ENCODE data around the gene ATP8A1.

Gene ATP8A1

DNA sequence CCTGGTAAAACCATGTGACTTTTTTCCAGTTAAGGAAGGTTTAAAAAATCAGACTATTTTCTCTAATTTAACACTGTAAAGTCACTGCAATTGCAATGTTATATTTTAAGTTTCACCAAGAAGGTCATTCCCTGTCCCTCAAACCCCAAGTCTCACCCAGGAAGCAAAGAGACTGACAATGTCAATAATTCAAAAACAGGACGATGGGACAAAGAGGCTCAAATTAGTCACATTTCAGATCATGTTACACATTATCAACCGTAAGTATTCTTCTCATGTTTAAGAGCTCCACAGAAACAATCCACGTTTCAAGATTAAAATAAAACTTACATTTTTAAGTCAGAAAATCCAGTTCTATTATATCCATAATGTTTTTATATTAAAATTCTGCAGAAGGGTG is 246.5 kb downstream of the ATP8A1 start:
- CTCF ChIA-PET, result no interaction called here
- TF ChIP-seq, protein P1, sequence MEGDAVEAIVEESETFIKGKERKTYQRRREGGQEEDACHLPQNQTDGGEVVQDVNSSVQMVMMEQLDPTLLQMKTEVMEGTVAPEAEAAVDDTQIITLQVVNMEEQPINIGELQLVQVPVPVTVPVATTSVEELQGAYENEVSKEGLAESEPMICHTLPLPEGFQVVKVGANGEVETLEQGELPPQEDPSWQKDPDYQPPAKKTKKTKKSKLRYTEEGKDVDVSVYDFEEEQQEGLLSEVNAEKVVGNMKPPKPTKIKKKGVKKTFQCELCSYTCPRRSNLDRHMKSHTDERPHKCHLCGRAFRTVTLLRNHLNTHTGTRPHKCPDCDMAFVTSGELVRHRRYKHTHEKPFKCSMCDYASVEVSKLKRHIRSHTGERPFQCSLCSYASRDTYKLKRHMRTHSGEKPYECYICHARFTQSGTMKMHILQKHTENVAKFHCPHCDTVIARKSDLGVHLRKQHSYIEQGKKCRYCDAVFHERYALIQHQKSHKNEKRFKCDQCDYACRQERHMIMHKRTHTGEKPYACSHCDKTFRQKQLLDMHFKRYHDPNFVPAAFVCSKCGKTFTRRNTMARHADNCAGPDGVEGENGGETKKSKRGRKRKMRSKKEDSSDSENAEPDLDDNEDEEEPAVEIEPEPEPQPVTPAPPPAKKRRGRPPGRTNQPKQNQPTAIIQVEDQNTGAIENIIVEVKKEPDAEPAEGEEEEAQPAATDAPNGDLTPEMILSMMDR (IDR thresholded peaks at IDR 0.05; ENCODE audit: insufficient read depth, low read length, missing control alignments), result no peak
- POLR2A ChIA-PET, result no interaction called here
- H3K4me3 ChIP-seq (ENCODE audit: low read depth, low read length), result no peak overlapping the region
- no peak for DNase-seq (ENCODE audit: low read depth, low spot score)

DNA sequence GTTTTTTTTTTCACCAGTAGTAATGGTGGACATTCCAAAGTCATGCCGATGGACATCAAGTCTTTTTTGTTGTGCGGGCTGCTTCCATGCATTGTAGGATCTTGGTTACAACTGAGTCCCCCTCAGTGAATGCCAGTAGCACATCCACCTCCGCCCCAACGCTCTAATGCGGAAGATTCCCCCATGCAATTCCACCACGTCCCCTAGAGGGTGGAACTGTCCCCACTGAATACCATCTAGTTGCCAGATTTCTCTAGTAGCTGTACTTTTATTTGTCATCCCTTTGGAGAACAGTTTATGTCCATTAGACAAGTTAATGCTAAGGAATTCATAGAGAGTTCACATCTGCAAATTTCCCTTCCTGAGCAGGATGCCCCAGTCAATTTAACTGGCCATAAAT is 252.9 kb downstream of the ATP8A1 start:
- no peak for DNase-seq (ENCODE audit: low read depth, low spot score)
- CTCF ChIA-PET, result no interaction called here
- TF ChIP-seq, protein P1 (IDR thresholded peaks at IDR 0.05; ENCODE audit: insufficient read depth, low read length, missing control alignments), result no peak
- POLR2A ChIA-PET, result no interaction called here
- H3K4me3 ChIP-seq (ENCODE audit: low read depth, low read length), result no peak overlapping the region

DNA sequence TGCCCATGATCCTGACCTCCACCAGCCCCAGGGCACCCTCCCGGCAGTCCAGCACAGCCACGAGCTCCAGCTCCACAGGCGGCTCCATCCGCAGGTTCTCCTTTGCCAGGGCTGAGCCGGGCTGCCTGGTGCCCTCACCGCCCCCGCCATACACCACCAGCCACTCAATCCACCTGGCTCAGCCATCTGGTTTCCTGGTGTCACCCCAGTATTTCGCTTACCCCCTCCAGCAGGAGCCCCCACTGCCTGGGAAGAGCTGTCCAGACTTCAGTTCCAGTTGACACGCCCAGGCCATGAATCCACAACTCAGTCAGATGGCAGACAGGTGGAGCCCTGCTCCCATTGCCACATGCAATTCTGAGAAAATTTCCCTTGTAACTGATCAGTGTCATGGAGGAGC is 255.7 kb downstream of the ATP8A1 start:
- TF ChIP-seq, protein P1 (IDR thresholded peaks at IDR 0.05; ENCODE audit: insufficient read depth, low read length, missing control alignments), result no peak
- CTCF ChIA-PET, result no interaction called here
- H3K4me3 ChIP-seq (ENCODE audit: low read depth, low read length), result no peak overlapping the region
- no peak for DNase-seq (ENCODE audit: low read depth, low spot score)
- POLR2A ChIA-PET, result no interaction called here

DNA sequence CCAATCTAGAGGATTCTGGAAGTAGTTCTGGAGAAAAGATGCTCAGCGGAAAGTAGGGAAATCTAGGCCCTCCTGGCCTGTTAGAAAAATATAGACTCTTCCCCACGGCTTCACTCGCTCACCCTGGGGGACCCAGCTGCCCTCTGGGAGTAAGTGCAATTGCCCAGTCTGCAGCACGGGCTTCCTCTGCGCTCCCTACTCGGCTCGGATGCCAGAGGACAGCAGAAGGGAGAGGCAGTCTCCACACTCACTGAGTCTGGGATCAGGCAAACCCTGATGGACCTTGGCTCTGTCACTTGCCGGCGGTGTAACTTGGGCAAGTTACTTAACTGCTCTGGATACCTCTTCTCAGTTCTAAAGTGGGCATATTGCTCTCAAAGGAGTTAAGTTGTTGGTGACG is 257.5 kb downstream of the ATP8A1 start:
- no peak for DNase-seq (ENCODE audit: low read depth, low spot score)
- ChIA-PET POLR2A (no interaction called here), CTCF (no interaction called here)
- no peak overlapping the region for H3K4me3 ChIP-seq (ENCODE audit: low read depth, low read length)
- TF ChIP-seq, protein P1 (IDR thresholded peaks at IDR 0.05; ENCODE audit: insufficient read depth, low read length, missing control alignments), result no peak

DNA sequence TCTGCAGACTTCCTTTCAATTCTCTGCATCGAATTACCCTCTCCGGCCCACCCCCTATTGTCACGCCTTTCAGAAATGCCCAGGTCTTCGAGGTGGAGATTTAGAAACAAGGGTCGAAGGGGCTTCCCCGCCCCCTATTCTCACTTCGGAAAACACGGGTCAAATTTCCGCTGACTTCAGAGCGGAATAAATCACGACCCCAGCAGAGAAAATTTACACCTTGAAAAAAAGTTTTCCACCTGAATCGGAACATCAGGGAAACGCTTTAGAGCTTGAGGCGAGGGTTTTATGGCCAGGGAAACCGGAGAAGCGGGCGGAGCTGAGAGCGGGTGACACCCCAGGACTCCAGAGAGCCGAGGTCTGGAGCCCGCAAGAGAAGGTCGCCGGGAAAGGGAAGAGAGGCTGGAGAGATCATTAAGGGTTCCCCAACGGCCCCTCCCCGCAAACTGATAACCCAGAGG is 258.0 kb downstream of the ATP8A1 start:
- H3K4me3 ChIP-seq (ENCODE audit: low read depth, low read length), result no peak overlapping the region
- DNase-seq (ENCODE audit: low read depth, low spot score), result no peak
- TF ChIP-seq, protein P1 (IDR thresholded peaks at IDR 0.05; ENCODE audit: insufficient read depth, low read length, missing control alignments), result no peak
- CTCF ChIA-PET, result no interaction called here
- POLR2A ChIA-PET, result no interaction called here

DNA sequence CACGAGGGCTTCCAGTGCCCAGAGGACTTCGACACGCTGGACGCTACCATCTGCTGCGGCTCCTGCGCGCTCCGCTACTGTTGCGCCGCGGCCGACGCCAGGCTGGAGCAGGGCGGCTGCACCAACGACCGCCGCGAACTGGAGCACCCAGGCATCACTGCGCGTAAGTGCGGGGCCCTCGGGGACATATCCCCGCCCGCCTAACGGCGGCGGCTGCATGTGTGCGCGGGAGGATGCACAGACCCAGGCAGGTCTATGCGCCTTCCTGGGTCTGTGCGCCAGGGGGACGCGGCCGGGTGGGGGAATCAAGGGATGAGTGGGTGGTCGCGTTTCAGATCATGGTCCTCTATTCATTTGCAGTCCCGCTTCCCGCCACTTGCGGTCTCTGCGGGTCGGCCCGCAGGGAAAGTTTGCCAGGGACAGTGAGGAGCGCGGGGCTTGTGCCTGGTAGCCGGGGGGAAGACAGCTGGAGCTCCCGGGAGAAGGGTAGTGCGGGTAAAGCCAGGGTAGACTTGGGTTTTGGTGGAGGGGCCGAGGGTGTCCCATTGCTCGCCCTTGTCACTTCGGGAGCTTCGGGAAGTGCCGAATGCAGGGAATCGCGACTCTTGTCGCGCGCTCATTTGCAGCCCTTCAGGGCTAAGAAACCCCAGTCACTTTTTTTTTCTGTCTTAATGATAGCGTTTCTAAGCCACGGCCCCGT is 258.6 kb downstream of the ATP8A1 start:
- TF ChIP-seq, protein P1 (IDR thresholded peaks at IDR 0.05; ENCODE audit: insufficient read depth, low read length, missing control alignments), result no peak
- peak overlapping the region; percentile 32 for H3K4me3 ChIP-seq (ENCODE audit: low read depth, low read length)
- POLR2A ChIA-PET, result no interaction called here
- CTCF ChIA-PET, result no interaction called here
- DNase-seq (ENCODE audit: low read depth, low spot score), result no peak
